IMR-90 (cell line): ENCODE data around the gene TP73. TPM values are rescaled to one million over a fixed set of nuclear protein-coding genes. Genes with fewer than 3 reads are reported as not detected.

Experiments
- ATAC-seq: fragments of 200-7000 bp; cut with Tn5 transposase; 2 replicates; pipeline ENCODE4 v1.9.1; 2020; ENCODE audit warnings: low read depth, mild to moderate bottlenecking, moderate library complexity
- BruUV-seq: library from RNA; stranded (reverse); fragments of 400-500 nt; replicated peaks from 2 replicates; lab custom pipeline; 2021; lab: Mats Ljungman, UMichigan
- CTCF ChIA-PET: fragments of 300-600 bp; formaldehyde crosslinking; extraction: SDS; loops from one replicate; lab custom pipeline; 2021; ENCODE audit warnings: antibody characterized with exemption; lab: Yijun Ruan, JAX
- POLR2A ChIA-PET: fragments of 300-600 bp; sonication (Branson Sonifier 250); formaldehyde crosslinking; loops from one replicate; lab custom pipeline; 2022; ENCODE audit warnings: antibody characterized with exemption; ENCODE audit not compliant: unreplicated experiment; lab: Charles Lee
- DNase-seq: peaks from one replicate; pipeline ENCODE4 v3.0.0; 2013
- H2AFZ ChIP-seq: replicated peaks from 2 replicates; pipeline ENCODE3; 2013; ENCODE audit warnings: low read length, mild to moderate bottlenecking; ENCODE audit not compliant: poor library complexity
- H2AK5ac ChIP-seq: 2 replicates; pipeline ENCODE4 v1.6.1; 2013; ENCODE audit warnings: low read depth, low read length, inconsistent platforms
- H2AK9ac ChIP-seq: replicated peaks from 2 replicates; pipeline ENCODE3; 2013; ENCODE audit warnings: mild to moderate bottlenecking, low read depth, low read length, moderate library complexity; ENCODE audit not compliant: poor library complexity
- H2BK120ac ChIP-seq: 2 replicates; pipeline ENCODE4 v1.6.1; 2013; ENCODE audit warnings: low read depth, low read length, inconsistent platforms
- H2BK15ac ChIP-seq: 3 replicates; pipeline ENCODE4 v1.6.1; 2013; ENCODE audit warnings: low read depth, low read length, inconsistent platforms
- H2BK20ac ChIP-seq: 2 replicates; pipeline ENCODE4 v1.6.1; 2013; ENCODE audit warnings: low read depth, mild to moderate bottlenecking, inconsistent platforms, low read length, moderate library complexity
- H2BK5ac ChIP-seq: 2 replicates; pipeline ENCODE4 v1.6.1; 2013; ENCODE audit warnings: mild to moderate bottlenecking, low read depth, low read length, inconsistent platforms; ENCODE audit not compliant: poor library complexity, severe bottlenecking
- H3K14ac ChIP-seq: replicated peaks from 2 replicates; pipeline ENCODE4 v1.6.1; 2013; ENCODE audit warnings: low read depth, low read length, inconsistent platforms
- H3K18ac ChIP-seq: 2 replicates; pipeline ENCODE4 v1.6.1; 2013; ENCODE audit warnings: low read depth, low read length, control low read depth
- H3K23ac ChIP-seq: 2 replicates; pipeline ENCODE4 v1.6.1; 2013; ENCODE audit warnings: low read depth, low read length, inconsistent platforms
- H3K27ac ChIP-seq: 2 replicates; pipeline ENCODE4 v1.5.1; 2013; ENCODE audit warnings: mild to moderate bottlenecking, control low read depth, low read length; ENCODE audit not compliant: insufficient read depth
- H3K27me3 ChIP-seq: 2 replicates; pipeline ENCODE4 v1.6.1; 2013; ENCODE audit warnings: low read length; ENCODE audit not compliant: control insufficient read depth, insufficient read depth
- H3K36me3 ChIP-seq: 2 replicates; pipeline ENCODE4 v1.6.1; 2013; ENCODE audit warnings: low read length, mixed read lengths; ENCODE audit not compliant: control insufficient read depth, insufficient read depth
- H3K4ac ChIP-seq: 2 replicates; pipeline ENCODE4 v1.6.1; 2013; ENCODE audit warnings: low read depth, low read length, inconsistent platforms
- H3K4me1 ChIP-seq: 2 replicates; pipeline ENCODE4 v1.6.1; 2013; ENCODE audit warnings: low read length, mixed read lengths; ENCODE audit not compliant: control insufficient read depth, insufficient read depth
- H3K4me2 ChIP-seq: 2 replicates; pipeline ENCODE4 v1.6.1; 2013; ENCODE audit warnings: low read depth, mild to moderate bottlenecking, control low read depth, low read length, moderate library complexity
- H3K4me3 ChIP-seq: 2 replicates; pipeline ENCODE4 v1.5.1; 2013; ENCODE audit warnings: low read depth, mild to moderate bottlenecking, control low read depth, low read length, moderate library complexity; ENCODE audit not compliant: insufficient read depth
- H3K56ac ChIP-seq: 2 replicates; pipeline ENCODE4 v1.6.1; 2013; ENCODE audit warnings: low read length, inconsistent platforms; ENCODE audit not compliant: insufficient read depth; ENCODE audit errors: extremely low read depth
- H3K79me1 ChIP-seq, 2 experiments: 2 replicates each; pipeline ENCODE4 v1.6.1; 2013; ENCODE audit warnings: low read length in 2 of 2, inconsistent platforms in 1 of 2, low read depth in 1 of 2
- H3K9ac ChIP-seq: 2 replicates; pipeline ENCODE4 v1.6.1; 2013; ENCODE audit warnings: low read depth, low read length, control low read depth
- H3K9me1 ChIP-seq: 2 replicates; pipeline ENCODE4 v1.6.1; 2013; ENCODE audit warnings: low read length, inconsistent platforms; ENCODE audit not compliant: insufficient read depth
- H3K9me3 ChIP-seq: 2 replicates; pipeline ENCODE4 v1.6.1; 2013; ENCODE audit warnings: low read length; ENCODE audit not compliant: control insufficient read depth, insufficient read depth
- H4K20me1 ChIP-seq: 2 replicates; pipeline ENCODE4 v1.6.1; 2013; ENCODE audit warnings: low read length, inconsistent platforms; ENCODE audit not compliant: insufficient read depth
- H4K5ac ChIP-seq: 2 replicates; pipeline ENCODE4 v1.6.1; 2013; ENCODE audit warnings: mild to moderate bottlenecking, low read depth, low read length, control low read depth
- H4K8ac ChIP-seq, 2 experiments: 2 replicates each; pipeline ENCODE4 v1.6.1; 2013; ENCODE audit warnings: low read depth in 2 of 2, low read length in 2 of 2, control low read depth in 1 of 2, inconsistent platforms in 1 of 2
- H4K91ac ChIP-seq: 2 replicates; pipeline ENCODE4 v1.6.1; 2013; ENCODE audit warnings: low read depth, low read length, inconsistent platforms; ENCODE audit not compliant: insufficient read depth
- CEBPB ChIP-seq: IDR thresholded peaks from 2 replicates; pipeline ENCODE4 v1.6.1; 2012; ENCODE audit warnings: low read depth, low read length, improper control_type of control experiment
- MAZ ChIP-seq: IDR thresholded peaks from 2 replicates; pipeline ENCODE4 v1.6.1; 2012; ENCODE audit warnings: low read depth, mild to moderate bottlenecking, low read length, improper control_type of control experiment, moderate library complexity, borderline replicate concordance
- RAD21 ChIP-seq: IDR thresholded peaks from 2 replicates; pipeline ENCODE4 v1.6.1; 2012; ENCODE audit warnings: low read length, improper control_type of control experiment
- WGBS, 2 experiments: methylation state at CpG; one replicate each; pipeline versions ENCODE4 v1.1.5 to v1.1.7; 2013; ENCODE audit warnings: missing lambda C conversion rate in 2 of 2; ENCODE audit not compliant: insufficient read length in 1 of 2; ENCODE audit errors: extremely low coverage in 2 of 2; 5-methylcytosine and 5-hydroxymethylcytosine counted together
- dilution Hi-C: fragments of 300-500 bp; cut with HindIII; formaldehyde crosslinking; loops from one replicate; pipeline ENCODE4 v1.14.3; 2018; ENCODE audit warnings: low sequenced_read_pairs; ENCODE audit not compliant: unreplicated experiment
- in situ Hi-C: fragments of 300-500 bp; cut with MboI; formaldehyde crosslinking; loops from 3 replicates; pipeline ENCODE4 v1.14.3; 2019; ENCODE audit warnings: low sequenced_read_pairs, inconsistent platforms, mixed read lengths
- intact Hi-C: fragments of 100-400 bp; cut with micrococcal nuclease; formaldehyde crosslinking; loops from 2 replicates; pipeline ENCODE4 v1.10.0; 2022
- polyA plus RNA-seq, 3 experiments: library from polyadenylated mRNA; depleted of rRNA; stranded (reverse); fragments of >200 nt; gene quantifications; 2 replicates each; pipeline ENCODE4 v1.2.3, GENCODE V29; 2012; ENCODE audit warnings: low replicate concordance in 1 of 3
- total RNA-seq: library from RNA; depleted of rRNA; stranded (reverse); fragments of >200 nt; gene quantifications from 2 replicates; pipeline ENCODE4 v1.2.3, GENCODE V29; 2012

Gene TP73
- total and polyA plus RNA-seq, 2 of the 4 experiments (the other 2 are of a cell fraction): not detected

DNA sequence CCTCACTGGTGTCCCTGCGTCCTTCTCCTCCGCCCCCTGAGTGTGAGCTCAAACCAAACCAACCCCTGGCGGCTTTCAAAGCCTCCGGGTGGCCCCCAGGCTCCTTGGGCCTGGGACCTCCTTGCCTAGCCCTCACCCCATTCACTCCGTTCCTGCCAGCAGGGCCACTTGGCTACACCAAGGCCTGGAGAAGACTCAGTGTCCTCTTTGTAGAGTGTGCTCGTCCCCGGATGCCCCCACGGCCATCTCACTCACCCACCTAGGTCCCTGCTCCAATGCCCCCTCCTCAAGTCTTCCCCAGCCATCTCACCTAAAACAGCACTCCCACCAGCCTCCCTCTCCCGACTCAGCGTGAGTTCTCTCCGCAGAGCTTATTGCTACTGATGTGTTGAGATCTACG is 92.8 kb downstream of the TP73 start:
- BruUV-seq: no TSS peak

More for the DNA sequence above, 92.8 kb downstream of the TP73 start:
- no peak overlapping the region for H3K9ac ChIP-seq
- intact Hi-C loops: no loop called here
- no peak overlapping the region for H3K14ac ChIP-seq
- 91% methylated on average over 8 of the region's 12 CpGs; no CpG with 5 or more reads in 1 of the 2 experiments for WGBS, 2 experiments
- no peak overlapping the region for H4K5ac ChIP-seq
- no peak overlapping the region for H2AK9ac ChIP-seq
- H2AK5ac ChIP-seq: no peak overlapping the region
- peaks cover 10% of the 10 kb centered on the region; the same call in 1 of the 2 replicates for H3K9me1 ChIP-seq
- H2AFZ ChIP-seq: no peak overlapping the region
- no peak overlapping the region for H2BK15ac ChIP-seq
- ATAC-seq: no peak
- peaks cover 2% of the 10 kb centered on the region; the same call in 1 of the 2 replicates for H3K27me3 ChIP-seq
- dilution Hi-C loops: no loop called here
- no peak overlapping the region for H3K56ac ChIP-seq
- H3K18ac ChIP-seq: no peak overlapping the region
- H3K4me1 ChIP-seq: peaks cover 8% of the 10 kb centered on the region; the same call in 1 of the 2 replicates
- no peaks in the 10 kb centered on the region; the same call in 1 of the 2 replicates for H4K20me1 ChIP-seq
- H3K23ac ChIP-seq: no peak overlapping the region
- H3K4me3 ChIP-seq: no peak overlapping the region
- ChIA-PET CTCF (no interaction called here), POLR2A (no interaction called here)
- no peak overlapping the region for H2BK5ac ChIP-seq
- H3K27ac ChIP-seq: no peak overlapping the region
- H4K8ac ChIP-seq: no peak overlapping the region
- H4K91ac ChIP-seq: no peak overlapping the region
- TF ChIP-seq RAD21 (no peak), CEBPB (no peak), MAZ (no peak)
- H3K4me2 ChIP-seq: no peak overlapping the region; the same call in 1 of the 2 replicates
- in situ Hi-C loops: no loop called here
- DNase-seq: no peak
- H3K36me3 ChIP-seq: peaks cover 24% of the 10 kb centered on the region
- H3K4ac ChIP-seq: no peak overlapping the region
- no peaks in the 10 kb centered on the region for H3K9me3 ChIP-seq
- H2BK120ac ChIP-seq: no peak overlapping the region
- no peak overlapping the region for H2BK20ac ChIP-seq
- peaks cover 15 to 27% of the 10 kb centered on the region in 2 experiments for H3K79me1 ChIP-seq
